ENCODE data around the gene FOXK2. TPM values are rescaled to one million over a fixed set of nuclear protein-coding genes. Genes with fewer than 3 reads are reported as not detected.
A peak's percentile ranks its signal among the peaks of the same experiment; 100 is the strongest.

FOXK2 gene
- total RNA-seq, 1 experiment from 2014 or later, result 118 TPM

DNA sequence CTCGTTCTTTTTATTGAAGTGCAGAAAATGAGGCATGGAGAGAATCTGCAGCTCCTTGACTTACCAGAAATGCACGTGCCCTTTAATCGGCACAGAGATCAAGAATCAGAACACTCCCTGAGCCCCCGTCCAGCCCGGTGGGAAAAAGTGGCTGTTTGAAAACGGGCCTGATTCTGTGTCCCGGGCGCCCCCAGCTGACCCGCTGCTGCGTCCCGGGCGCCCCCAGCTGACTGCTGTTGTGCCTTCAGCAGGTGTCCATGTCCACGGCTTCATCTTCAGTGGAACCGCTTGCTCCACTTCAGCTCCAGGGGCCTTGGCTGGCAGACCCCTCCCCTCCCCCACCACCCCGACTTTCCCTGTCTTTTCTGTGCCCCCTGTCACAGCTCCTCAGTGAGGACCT lies 47.8 kb downstream of the FOXK2 start:
- H3K27me3 Mint-ChIP-seq (ENCODE audit: insufficient read depth, unreplicated experiment), result no peaks in the 10 kb centered on the region

DNA sequence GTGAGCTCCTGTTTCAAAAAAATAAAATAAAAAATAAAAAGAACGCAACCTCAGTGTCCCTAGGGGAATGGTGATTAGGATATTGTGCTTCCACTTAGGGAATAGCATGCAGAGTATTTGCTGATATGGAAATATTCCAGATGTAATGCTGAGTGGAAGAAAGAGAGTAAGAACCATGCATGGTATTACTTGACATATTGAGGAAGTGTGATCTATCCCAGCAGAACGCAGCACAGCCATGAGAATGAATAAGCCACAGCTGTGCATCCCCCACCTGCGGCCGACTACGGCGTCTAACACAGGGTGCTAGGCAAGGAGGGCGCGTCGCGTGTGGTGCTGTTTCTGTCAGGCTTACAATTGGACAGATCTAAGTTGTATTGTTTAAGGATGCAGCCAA lies 49.5 kb downstream of the FOXK2 start:
- Histone ChIP-seq H3K27me3 (replicated peaks; ENCODE audit: control insufficient read depth, insufficient read depth, low read length) (no peaks in the 10 kb centered on the region), H3K9me3 (no peaks in the 10 kb centered on the region), H3K4me1 (peaks cover 38% of the 10 kb centered on the region), H3K36me3 (ENCODE audit: control insufficient read depth, insufficient read depth, low read length) (peaks cover 5% of the 10 kb centered on the region), H3K4me3 (ENCODE audit: low read depth, low read length) (no peak overlapping the region)
- POLR2A ChIA-PET, result interaction anchor here (0.6 kb wide), 1 partner anchor 15 kb away, joined by 3 read pairs; no protein-coding TSS in a partner anchor
- H3K36me3 Mint-ChIP-seq (ENCODE audit: insufficient read depth, unreplicated experiment), result peaks cover 97% of the 10 kb centered on the region
- no peaks in the 10 kb centered on the region for H3K27me3 Mint-ChIP-seq (ENCODE audit: insufficient read depth, unreplicated experiment)
- intact Hi-C loops (cut with micrococcal nuclease; ENCODE audit: unreplicated experiment), result no loop called here
- peak overlapping the region; percentile 73 for H3K4me3 Mint-ChIP-seq (ENCODE audit: unreplicated experiment)
- H3K9me3 Mint-ChIP-seq (ENCODE audit: unreplicated experiment), result no peaks in the 10 kb centered on the region
- peaks cover 43% of the 10 kb centered on the region for H3K4me1 Mint-ChIP-seq (ENCODE audit: low read depth, unreplicated experiment)
- BruUV-seq (replicated peaks), result TSS peak; percentile 36
- DNase-seq, result no peak
- TF ChIP-seq CTCF (IDR thresholded peaks at IDR 0.05; ENCODE audit: insufficient read depth in 1 of 2, low read depth in 1 of 2, low read length in 1 of 2, severe bottlenecking in 1 of 2, unreplicated experiment in 1 of 2), result no peak
- CTCF ChIA-PET, result interaction anchor here (1.2 to 1.3 kb wide), 2 partner anchors 14 to 15 kb away, joined by 4 to 5 read pairs; no protein-coding TSS in a partner anchor
- peak overlapping the region; percentile 98 for H3K27ac Mint-ChIP-seq (ENCODE audit: unreplicated experiment)

More for the DNA sequence above, 47.8 kb downstream of the FOXK2 start:
- POLR2A ChIA-PET, result interaction anchor here (0.6 to 0.7 kb wide), 2 partner anchors 28 to 306 kb away, joined by 5 read pairs; no protein-coding TSS in a partner anchor
- peak overlapping the region; percentile 27 for H3K4me3 Mint-ChIP-seq (ENCODE audit: unreplicated experiment)
- BruUV-seq (replicated peaks), result no TSS peak
- H3K36me3 Mint-ChIP-seq (ENCODE audit: insufficient read depth, unreplicated experiment), result peaks cover 91% of the 10 kb centered on the region
- Histone ChIP-seq H3K27me3 (replicated peaks; ENCODE audit: control insufficient read depth, insufficient read depth, low read length) (no peaks in the 10 kb centered on the region), H3K4me3 (ENCODE audit: low read depth, low read length) (no peak overlapping the region), H3K4me1 (peaks cover 46% of the 10 kb centered on the region), H3K9me3 (no peaks in the 10 kb centered on the region), H3K36me3 (ENCODE audit: control insufficient read depth, insufficient read depth, low read length) (peaks cover 7% of the 10 kb centered on the region)
- CTCF ChIA-PET, result interaction anchor here (0.7 to 1.3 kb wide), 2 partner anchors 14 to 356 kb away, joined by 5 to 6 read pairs; no protein-coding TSS in a partner anchor
- TF ChIP-seq CTCF (IDR thresholded peaks at IDR 0.05; ENCODE audit: insufficient read depth in 1 of 2, low read depth in 1 of 2, low read length in 1 of 2, severe bottlenecking in 1 of 2, unreplicated experiment in 1 of 2), result no peak
- no peak for DNase-seq
- H3K4me1 Mint-ChIP-seq (ENCODE audit: low read depth, unreplicated experiment), result peaks cover 51% of the 10 kb centered on the region
- H3K27ac Mint-ChIP-seq (ENCODE audit: unreplicated experiment), result peak overlapping the region; percentile 98
- no peaks in the 10 kb centered on the region for H3K9me3 Mint-ChIP-seq (ENCODE audit: unreplicated experiment)
- intact Hi-C loops (cut with micrococcal nuclease; ENCODE audit: unreplicated experiment), result no loop called here

DNA sequence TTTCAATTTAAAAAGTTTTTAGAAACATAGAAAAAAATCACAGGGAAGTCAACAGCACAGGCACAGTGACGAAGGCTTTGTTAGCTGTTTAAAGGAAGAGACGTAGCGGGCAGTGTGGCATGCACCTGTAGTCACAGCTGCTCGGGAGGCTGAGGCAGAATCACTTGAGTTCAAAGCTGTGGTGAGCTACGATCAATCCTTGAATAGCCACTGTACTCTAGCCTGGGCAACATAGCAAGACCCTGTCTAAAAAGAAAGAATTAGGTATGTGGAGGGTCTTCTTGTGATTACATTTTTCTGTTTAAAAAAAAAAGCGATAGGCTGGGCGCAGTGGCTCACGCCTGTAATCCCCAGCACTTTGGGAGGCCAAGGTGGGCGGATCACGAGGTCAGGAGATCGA lies 50.1 kb downstream of the FOXK2 start:
- Mint-ChIP-seq H3K36me3 (ENCODE audit: insufficient read depth, unreplicated experiment) (peaks cover 97% of the 10 kb centered on the region), H3K27me3 (ENCODE audit: insufficient read depth, unreplicated experiment) (no peaks in the 10 kb centered on the region), H3K27ac (ENCODE audit: unreplicated experiment) (peak overlapping the region; percentile 98), H3K4me3 (ENCODE audit: unreplicated experiment) (no peak overlapping the region), H3K4me1 (ENCODE audit: low read depth, unreplicated experiment) (peaks cover 43% of the 10 kb centered on the region), H3K9me3 (ENCODE audit: unreplicated experiment) (no peaks in the 10 kb centered on the region)
- intact Hi-C loops (cut with micrococcal nuclease; ENCODE audit: unreplicated experiment), result no loop called here
- Histone ChIP-seq H3K9me3 (no peaks in the 10 kb centered on the region), H3K4me1 (peaks cover 38% of the 10 kb centered on the region), H3K36me3 (ENCODE audit: control insufficient read depth, insufficient read depth, low read length) (peaks cover 5% of the 10 kb centered on the region), H3K4me3 (ENCODE audit: low read depth, low read length) (no peak overlapping the region), H3K27me3 (replicated peaks; ENCODE audit: control insufficient read depth, insufficient read depth, low read length) (no peaks in the 10 kb centered on the region)
- BruUV-seq (replicated peaks), result no TSS peak
- no peak for DNase-seq
- ChIA-PET CTCF (interaction anchor here (0.7 kb wide), 1 partner anchor 15 kb away, joined by 3 read pairs; no protein-coding TSS in a partner anchor), POLR2A (no interaction called here)
- no peak for TF ChIP-seq CTCF (IDR thresholded peaks at IDR 0.05; ENCODE audit: insufficient read depth in 1 of 2, low read depth in 1 of 2, low read length in 1 of 2, severe bottlenecking in 1 of 2, unreplicated experiment in 1 of 2)
